Measurements from ENCODE around the gene PRDM10.

DNA sequence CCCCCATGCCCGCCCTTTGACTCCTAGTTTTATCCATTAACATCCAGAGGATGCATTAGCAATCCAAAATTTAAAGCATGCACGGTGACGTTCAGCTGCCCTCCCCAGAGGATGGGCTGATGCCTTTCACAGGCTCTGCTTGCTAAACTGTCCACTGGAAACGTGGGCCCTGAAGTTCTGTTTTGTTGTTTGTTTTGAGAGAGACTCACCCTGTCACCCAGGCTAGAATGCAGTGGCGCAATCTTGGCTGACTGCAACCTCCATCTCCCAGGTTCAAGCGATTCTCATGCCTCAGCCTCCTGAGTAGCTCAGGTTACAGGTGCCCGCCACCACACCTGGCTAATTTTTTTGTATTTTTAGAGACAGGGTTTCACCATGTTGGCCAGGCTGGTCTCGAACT is 146.6 kb downstream of the PRDM10 start:
- TF ChIP-seq, protein P1, sequence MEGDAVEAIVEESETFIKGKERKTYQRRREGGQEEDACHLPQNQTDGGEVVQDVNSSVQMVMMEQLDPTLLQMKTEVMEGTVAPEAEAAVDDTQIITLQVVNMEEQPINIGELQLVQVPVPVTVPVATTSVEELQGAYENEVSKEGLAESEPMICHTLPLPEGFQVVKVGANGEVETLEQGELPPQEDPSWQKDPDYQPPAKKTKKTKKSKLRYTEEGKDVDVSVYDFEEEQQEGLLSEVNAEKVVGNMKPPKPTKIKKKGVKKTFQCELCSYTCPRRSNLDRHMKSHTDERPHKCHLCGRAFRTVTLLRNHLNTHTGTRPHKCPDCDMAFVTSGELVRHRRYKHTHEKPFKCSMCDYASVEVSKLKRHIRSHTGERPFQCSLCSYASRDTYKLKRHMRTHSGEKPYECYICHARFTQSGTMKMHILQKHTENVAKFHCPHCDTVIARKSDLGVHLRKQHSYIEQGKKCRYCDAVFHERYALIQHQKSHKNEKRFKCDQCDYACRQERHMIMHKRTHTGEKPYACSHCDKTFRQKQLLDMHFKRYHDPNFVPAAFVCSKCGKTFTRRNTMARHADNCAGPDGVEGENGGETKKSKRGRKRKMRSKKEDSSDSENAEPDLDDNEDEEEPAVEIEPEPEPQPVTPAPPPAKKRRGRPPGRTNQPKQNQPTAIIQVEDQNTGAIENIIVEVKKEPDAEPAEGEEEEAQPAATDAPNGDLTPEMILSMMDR (IDR thresholded peaks at IDR 0.05), result no peak
- no peak for TF ChIP-seq POLR2A (IDR thresholded peaks at IDR 0.05)
